ENCODE data around the gene BORCS5.

Gene BORCS5

DNA sequence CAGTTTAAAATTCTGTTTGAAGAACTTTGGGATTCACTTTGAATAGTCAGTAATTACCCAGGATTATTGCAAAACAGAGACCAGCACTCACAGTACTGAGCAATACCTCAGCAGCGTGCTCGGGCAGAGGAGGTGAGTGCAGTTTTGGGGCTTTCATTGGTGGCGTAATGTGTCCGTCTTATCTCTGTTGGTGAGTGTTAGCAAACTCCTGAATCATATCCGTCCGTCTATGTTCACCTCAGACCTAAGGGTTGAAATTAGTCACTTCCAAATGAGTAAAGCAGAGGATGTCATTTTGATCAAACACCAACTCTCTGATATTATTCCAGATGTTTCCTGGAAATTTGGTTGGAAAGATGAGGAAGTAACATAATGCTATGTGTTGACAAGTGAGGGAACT lies 82.8 kb downstream of the BORCS5 start:
- DNase-seq = no peak

- DNase-seq = no peak
These were observed 84.0 kb downstream of the BORCS5 start for GRCh38 chr12:12440784-12441428.

- no peak for DNase-seq
These were observed 84.5 kb downstream of the BORCS5 start for GRCh38 chr12:12441429-12441807.

DNA sequence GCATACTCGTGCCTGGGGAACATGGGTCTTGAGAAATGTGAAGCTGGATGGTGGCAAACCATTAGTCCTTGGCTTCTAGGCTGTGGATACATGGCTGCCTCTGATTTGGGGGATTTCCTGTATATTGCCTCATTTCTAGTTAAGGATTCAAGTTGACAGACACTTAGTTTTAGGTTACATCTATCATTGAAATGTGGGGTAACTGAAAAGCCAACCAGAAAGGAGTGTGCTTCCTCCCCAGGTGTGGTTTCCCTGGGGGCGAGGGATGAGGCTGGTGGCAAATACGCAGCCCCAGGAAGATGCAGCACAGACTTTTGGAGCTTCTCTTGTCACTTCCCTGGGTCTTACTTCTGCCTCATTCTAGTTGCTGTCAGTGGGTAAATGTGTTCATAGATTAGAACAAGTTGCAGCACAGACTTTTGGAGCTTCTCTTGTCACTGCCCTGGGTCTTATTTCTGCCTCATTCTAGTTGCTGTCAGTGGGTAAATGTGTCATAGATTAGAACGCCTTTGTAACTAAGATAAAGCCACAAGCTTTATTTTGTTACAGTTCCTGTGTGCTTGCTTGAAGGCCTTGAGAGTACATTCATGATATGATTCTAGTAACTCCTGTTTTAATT lies 85.1 kb downstream of the BORCS5 start:
- no peak for DNase-seq

GRCh38 chr12:12442548-12443071 lies 85.7 kb downstream of the BORCS5 start:
- DNase-seq = no peak

DNA sequence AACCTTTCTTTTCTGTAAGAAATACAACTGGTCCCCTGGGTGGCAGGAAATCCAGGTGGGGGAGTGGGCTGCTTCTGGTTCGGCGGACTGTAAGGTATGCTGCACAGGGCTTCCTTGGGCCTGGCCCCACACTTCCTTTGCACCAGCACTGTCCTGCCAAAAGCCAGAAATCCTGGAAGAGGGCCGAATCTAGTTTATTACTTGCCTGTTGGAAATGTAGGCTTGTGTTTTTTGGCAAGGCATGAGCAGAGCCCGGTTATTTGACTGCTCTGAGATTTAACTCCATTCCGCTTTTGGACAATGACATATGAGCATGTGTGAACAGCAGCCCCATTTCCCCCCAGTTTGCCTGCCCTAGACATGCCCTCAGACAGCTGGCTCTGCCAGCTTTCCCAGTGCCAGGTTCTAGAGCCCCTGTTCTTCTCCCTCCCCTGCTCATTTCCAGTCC lies 86.6 kb downstream of the BORCS5 start:
- no peak for DNase-seq

- DNase-seq = no peak
These were observed 88.4 kb downstream of the BORCS5 start for GRCh38 chr12:12445165-12445881.

DNA sequence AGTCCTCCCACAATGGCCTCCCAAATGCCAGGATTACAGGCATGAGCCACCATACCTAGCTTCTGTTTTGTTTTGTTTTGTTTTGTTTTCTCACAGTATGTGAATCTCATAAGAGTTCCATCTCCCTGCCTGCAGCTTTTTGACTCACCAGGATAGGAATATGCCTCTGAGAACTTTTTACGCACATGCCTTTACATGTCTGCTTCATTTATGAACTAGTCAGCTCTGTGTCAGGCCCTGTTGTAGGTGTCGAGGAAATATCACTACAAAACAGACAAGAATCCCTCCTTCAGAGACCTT lies 89.0 kb downstream of the BORCS5 start:
- no peak for DNase-seq

- DNase-seq = no peak
These were observed 89.9 kb downstream of the BORCS5 start for GRCh38 chr12:12446786-12447185.

DNA sequence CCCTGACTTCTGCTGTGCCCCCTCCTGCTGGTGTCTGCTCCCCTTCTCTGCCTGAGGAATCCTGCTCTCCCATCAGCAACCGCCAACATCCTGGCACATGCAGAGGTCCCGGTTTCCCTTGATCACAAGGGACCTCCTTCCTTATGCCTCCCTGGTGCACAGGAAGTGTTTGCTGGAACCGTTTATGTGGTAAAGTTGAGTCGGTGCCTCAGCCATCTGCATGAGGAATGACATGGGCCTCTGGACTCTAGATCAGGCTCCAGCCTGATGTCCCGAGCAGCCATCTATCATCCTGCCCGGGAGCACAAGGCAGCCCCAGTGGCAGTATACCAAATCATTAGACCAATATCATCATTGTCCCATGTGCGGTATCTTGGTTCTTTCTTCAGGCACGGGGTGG lies 90.4 kb downstream of the BORCS5 start:
- DNase-seq = no peak

DNA sequence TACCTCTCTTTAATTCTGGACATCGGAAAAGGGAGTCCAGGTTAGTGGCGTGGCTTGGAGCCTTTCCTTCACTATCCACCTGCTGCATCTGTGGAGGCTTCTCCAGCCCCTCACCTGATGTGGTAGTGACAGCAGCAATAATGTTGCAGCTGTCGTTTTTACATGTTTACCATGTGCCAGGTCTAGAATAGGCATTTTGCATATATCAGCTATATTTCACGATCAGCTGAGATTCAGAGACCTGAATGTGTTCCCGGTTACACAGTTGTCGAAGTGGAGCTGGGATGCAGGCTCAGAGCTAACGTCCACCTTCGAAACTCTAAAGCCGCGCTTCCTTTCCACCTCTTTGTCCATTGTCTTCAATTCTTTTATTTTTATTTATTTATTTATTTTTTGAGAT lies 91.0 kb downstream of the BORCS5 start:
- DNase-seq = no peak

DNA sequence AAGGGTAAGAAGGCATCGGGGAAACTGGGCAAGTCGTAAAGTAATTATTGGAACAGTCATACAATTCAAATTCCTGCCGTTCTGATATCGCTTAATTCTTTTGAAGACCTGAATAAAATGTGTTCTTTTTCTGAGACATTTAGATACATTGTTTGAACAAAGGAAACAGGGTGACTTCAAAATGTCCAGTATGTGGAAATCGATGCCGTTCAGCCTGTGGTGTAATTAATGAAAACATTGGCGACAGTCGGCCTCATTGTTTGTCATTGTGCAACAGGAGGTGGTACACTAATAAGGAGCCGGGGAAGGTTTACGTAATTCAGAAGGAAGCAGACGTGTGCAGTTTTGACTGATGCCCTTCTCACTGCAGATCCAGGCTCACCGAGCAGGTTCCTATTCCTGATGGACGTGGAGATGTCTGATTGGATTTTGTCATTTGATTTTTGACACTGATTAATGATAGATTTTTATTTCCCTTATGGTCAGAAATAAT lies 92.7 kb downstream of the BORCS5 start:
- no peak for DNase-seq

DNA sequence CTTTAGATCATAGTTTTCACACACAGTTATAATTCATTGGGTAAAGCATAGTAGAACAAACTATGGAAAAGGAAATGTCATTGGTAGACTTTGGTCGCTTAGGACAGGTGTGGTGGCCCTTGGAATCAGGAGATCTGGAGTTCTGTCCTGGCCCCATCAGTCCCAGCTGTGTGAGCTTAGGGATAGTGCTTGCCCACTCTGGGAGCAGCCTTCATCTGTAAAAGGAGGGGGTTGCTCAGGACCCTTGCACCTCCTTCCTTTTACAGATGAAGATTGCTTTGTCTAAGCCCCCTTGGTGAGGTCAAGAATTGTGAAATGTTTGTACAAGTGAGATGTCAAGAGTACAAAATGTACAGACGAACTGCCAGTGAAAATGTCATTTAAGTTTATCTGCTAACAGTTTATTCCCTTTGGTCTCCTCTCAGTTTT lies 93.2 kb downstream of the BORCS5 start:
- no peak for DNase-seq

DNA sequence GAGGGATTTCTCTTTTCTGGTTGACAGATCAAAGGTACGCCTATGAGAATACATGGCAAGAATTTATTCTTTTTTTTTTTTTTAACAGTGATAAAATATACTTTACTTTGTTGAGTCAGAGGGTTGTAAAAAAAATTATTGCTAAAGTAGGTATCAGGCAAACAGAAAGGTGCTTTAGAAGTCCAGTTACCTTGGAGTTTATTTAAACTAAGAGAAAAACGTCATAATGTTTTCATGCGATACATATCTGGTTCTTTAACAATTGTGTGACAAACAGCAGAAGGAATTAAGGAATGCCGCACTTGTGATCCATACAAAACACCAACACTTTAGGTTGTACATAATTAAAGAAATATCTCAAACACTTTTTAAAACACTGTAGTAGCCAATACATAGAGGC lies 94.2 kb downstream of the BORCS5 start:
- DNase-seq = no peak

DNA sequence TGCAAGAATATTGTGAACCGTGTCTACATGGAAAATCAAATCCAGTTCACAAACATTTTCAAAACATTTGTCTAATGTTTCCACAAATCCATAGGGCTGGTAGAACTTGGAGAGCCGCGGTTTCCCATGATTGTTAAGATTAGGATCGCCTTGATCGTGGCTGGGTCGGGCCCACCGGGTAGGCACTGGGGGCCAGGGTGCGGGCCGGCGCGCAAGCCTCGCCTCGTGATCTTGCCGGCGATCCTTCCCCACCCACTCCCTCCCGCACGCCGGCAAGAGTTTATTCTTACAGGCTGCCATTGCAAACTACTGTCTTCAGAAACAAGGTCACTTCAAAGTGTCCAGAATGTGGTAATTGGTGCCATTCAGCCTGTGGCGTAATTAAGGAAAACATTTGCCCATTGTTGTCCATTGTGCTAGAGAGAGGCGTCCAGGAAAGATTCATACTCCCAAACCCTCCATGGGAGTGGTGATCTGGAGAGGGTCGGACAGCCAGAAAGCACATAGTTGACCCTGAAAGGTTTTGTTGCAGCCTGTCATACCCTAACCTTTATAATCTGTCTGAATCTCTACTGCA lies 95.5 kb downstream of the BORCS5 start:
- no peak for DNase-seq

DNA sequence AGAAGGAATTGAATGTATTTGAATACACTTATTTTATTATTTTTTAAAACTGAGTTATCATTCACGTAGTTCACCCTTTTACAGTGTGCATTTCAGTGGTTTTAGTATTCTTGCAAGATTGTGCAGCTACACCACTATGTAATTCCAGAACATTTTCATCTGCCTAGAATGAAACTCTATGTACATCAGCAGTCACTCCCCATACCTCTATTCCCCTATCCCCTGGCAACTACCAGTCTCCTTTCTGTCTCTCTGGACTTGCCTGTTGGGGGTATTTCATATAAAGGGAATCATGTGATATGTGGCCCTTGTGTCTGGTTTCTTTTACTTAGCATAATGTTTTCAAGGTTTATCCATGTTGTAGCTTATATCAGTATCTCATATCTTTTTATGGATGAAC lies 96.8 kb downstream of the BORCS5 start:
- no peak for DNase-seq

DNA sequence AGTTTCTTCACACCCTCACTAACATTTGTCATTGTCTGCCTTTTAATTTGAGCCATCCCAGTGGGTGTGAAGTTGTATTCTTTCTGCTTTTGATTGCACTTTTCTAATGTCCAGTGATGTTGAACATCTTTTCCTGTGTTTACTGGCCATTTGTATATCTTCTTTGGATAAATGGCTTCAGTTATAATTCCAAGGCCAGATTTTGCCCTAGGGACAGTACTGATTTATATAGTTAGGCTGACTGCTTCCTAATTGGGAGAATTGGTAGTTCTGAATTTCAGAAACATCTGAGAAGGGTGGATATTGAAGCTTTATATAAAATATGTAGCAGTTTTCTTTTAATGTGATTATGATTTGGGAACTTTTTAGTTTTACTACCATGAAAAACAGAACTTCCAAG lies 97.4 kb downstream of the BORCS5 start:
- no peak for DNase-seq

- no peak for DNase-seq
These were observed 99.8 kb downstream of the BORCS5 start for GRCh38 chr12:12456637-12457036.

DNA sequence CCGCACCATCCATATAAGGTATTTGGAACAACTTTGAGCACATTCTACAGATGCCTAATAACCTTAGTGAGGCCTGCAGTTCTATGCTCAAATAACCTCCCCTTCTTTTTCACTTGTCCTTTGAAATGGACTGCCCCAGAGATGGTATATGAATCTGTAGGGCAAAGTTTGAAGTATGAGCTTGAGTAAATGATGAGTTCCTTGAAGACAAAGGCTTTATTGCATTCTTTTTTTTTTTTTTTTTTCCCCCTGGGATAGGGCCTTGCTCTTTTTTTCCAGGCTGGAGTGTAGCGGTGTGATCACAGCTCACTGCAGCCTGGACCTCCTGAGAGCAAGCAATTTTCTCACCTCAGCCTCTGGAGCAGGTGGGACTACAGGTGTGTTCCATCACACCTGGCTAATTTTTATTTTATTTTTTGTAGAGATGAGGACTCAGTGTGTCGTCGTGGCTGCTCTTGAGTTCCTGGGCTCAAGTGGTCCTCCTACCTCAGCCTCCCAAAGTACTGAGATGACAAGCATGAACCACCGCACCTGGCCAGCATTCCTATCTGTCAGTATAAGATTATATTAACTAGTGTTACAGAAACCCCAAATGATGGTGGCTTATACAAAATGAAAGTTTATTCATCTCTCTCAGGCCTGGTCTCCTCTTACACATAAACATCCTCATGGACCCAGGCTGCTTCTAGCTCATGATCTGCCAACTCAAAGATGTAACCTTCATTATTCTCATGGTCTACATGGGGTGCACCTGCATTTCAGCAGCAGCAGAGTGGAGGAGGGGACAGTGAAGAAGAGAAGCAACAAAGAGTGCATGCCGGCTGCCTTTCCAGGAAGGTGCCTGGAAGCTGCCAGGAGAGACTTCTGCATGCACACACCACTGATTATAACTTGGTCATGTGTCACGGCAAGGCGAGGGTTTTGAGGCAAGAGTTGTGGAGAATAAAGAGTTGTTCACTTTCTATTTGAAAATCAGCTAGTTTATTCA lies 104.4 kb downstream of the BORCS5 start:
- DNase-seq = no peak

DNA sequence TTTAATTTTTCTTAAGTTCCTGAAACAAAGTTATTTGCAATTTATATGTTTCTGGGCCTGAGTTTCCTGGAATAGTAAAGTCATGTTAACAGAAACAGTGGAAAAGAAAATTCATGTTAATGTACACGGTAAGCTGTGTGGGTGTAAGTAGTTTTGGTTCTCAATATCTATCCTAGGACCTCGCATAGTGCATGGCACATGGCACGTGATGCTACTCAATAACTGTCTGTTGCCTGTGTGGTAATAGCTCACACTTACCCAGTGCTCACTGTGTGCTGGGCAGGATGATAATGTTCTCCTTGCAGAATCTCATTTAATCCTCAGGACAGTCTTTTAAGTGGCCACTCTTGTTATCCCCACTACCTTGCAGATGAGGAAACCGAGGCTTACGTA lies 105.0 kb downstream of the BORCS5 start:
- DNase-seq = no peak

- no peak for DNase-seq
These were observed 108.6 kb downstream of the BORCS5 start for GRCh38 chr12:12465522-12465921.

GRCh38 chr12:12466157-12466556 lies 109.3 kb downstream of the BORCS5 start:
- no peak for DNase-seq

DNA sequence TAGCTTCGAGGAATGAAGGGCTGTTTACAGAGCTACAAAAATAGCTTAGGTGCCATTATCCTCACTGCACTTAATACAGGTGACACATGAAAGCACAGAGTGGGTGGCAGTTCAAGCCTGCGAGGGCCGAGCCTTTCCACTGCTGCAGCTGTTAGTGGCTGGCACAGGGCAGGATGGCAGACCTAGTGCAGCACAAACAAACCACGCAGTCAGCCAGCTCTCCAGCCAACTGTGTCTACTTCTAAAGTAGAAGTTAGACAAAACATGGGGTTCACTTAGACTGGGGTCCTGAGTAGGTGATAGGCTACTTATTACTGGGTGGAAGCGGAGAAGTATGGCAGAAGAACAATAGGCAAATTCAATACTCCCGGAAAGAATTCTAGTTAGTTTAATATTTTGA lies 110.4 kb downstream of the BORCS5 start:
- DNase-seq = no peak
